GM19023 (cell line): ENCODE measurements around the gene PET117.
"Not testable (repeated sequence)": the region's sequence is repeated elsewhere in the genome, so short reads cannot be mapped to it uniquely, and the experiment has no call there.

Experiments
- ATAC-seq: cut with Tn5 transposase; IDR thresholded peaks from one replicate; pipeline ENCODE4 v1.9.1; 2021; ENCODE audit warnings: mild to moderate bottlenecking, moderate library complexity; ENCODE audit not compliant: unreplicated experiment

PET117 gene

GRCh38 chr20:18137412-18138265 is at the start of gene PET117, which contains the start of gene KAT14:
PET117 (plus strand) TSS chr20:18137863; CDS start chr20:18137956, 93 bp downstream.
KAT14 (plus strand) TSS chr20:18137863; CDS start chr20:18142661, 4,798 bp downstream.
- peak; percentile 88 for ATAC-seq

GRCh38 chr20:18088298-18088697 is 49.4 kb upstream of the PET117 start:
- ATAC-seq, result not testable (repeated sequence)

- ATAC-seq, result not testable (repeated sequence)
Measured at GRCh38 chr20:18088841-18089240, 48.8 kb upstream of the PET117 start.

GRCh38 chr20:18090044-18090443 is 47.6 kb upstream of the PET117 start:
- ATAC-seq, result no peak

- ATAC-seq, result no peak
Measured at GRCh38 chr20:18090477-18090876, 47.2 kb upstream of the PET117 start.

GRCh38 chr20:18091623-18092022 is 46.0 kb upstream of the PET117 start:
- ATAC-seq, result no peak

GRCh38 chr20:18092890-18093289 is 44.8 kb upstream of the PET117 start:
- no peak for ATAC-seq

GRCh38 chr20:18093388-18093787 is 44.3 kb upstream of the PET117 start:
- no peak for ATAC-seq

- no peak for ATAC-seq
Measured at GRCh38 chr20:18094191-18094590, 43.5 kb upstream of the PET117 start.

GRCh38 chr20:18100569-18100968 is 37.1 kb upstream of the PET117 start:
- not testable (repeated sequence) for ATAC-seq

GRCh38 chr20:18101125-18101810 is 36.4 kb upstream of the PET117 start:
- ATAC-seq, result no peak

GRCh38 chr20:18103497-18103896 is 34.2 kb upstream of the PET117 start:
- ATAC-seq, result no peak

- no peak for ATAC-seq
Measured at GRCh38 chr20:18108326-18108725, 29.3 kb upstream of the PET117 start.

GRCh38 chr20:18128574-18128973 is 9.1 kb upstream of the PET117 start:
- ATAC-seq, result not testable (repeated sequence)

- no peak for ATAC-seq
Measured at GRCh38 chr20:18132663-18133062, 5.0 kb upstream of the PET117 start.

GRCh38 chr20:18133962-18134361 is 3.7 kb upstream of the PET117 start:
- ATAC-seq, result no peak

- ATAC-seq, result no peak
Measured at GRCh38 chr20:18138266-18138582, 561 bp downstream of the PET117 start.

- ATAC-seq, result no peak
Measured at GRCh38 chr20:18138639-18139583, 1.2 kb downstream of the PET117 start.

GRCh38 chr20:18139832-18140231 is 2.2 kb downstream of the PET117 start:
- no peak for ATAC-seq

- no peak for ATAC-seq
Measured at GRCh38 chr20:18144541-18145099, 7.0 kb downstream of the PET117 start.

- no peak for ATAC-seq
Measured at GRCh38 chr20:18154342-18154741, 16.7 kb downstream of the PET117 start.
